Astrocyte (in vitro differentiated cells and primary cell): ENCODE results near the gene DELE1. TPM values are rescaled to one million over a fixed set of nuclear protein-coding genes. Genes with fewer than 3 reads are reported as not detected.

Experiments used
- DNase-seq: peaks from one replicate; pipeline ENCODE4 v3.0.0-alpha.2; 2010; ENCODE audit warnings: low read depth
- FAIRE-seq: peaks from 2 replicates; lab custom pipeline; 2011; peaks lifted over from hg19 to GRCh38; lab: Jason Lieb, UNC
- H2AFZ ChIP-seq: 2 replicates; pipeline ENCODE4 v1.6.0; 2012; ENCODE audit warnings: low read depth, low read length, inconsistent platforms
- H3K27ac ChIP-seq: 2 replicates; pipeline ENCODE4 v1.5.1; 2011; ENCODE audit warnings: low read depth, low read length, inconsistent platforms
- H3K27me3 ChIP-seq: 2 replicates; pipeline ENCODE4 v1.6.0; 2011; ENCODE audit warnings: low read length, inconsistent platforms; ENCODE audit not compliant: insufficient read depth
- H3K36me3 ChIP-seq: 2 replicates; pipeline ENCODE4 v1.5.1; 2011; ENCODE audit warnings: low read length, inconsistent platforms; ENCODE audit not compliant: insufficient read depth
- H3K4me1 ChIP-seq: 2 replicates; pipeline ENCODE4 v1.5.1; 2011; ENCODE audit warnings: low read length, inconsistent platforms; ENCODE audit not compliant: insufficient read depth
- H3K4me2 ChIP-seq: 2 replicates; pipeline ENCODE4 v1.6.0; 2012; ENCODE audit warnings: low read length, inconsistent platforms
- H3K4me3 ChIP-seq: 2 replicates; pipeline ENCODE4 v1.5.1; 2011; ENCODE audit warnings: low read depth, mild to moderate bottlenecking, low read length, inconsistent platforms; ENCODE audit not compliant: insufficient read depth
- H3K79me2 ChIP-seq: 2 replicates; pipeline ENCODE4 v1.6.0; 2012; ENCODE audit warnings: mild to moderate bottlenecking, low read length, inconsistent platforms; ENCODE audit not compliant: insufficient read depth
- H3K9ac ChIP-seq: 2 replicates; pipeline ENCODE4 v1.6.0; 2012; ENCODE audit warnings: mild to moderate bottlenecking, low read length, inconsistent platforms
- H3K9me3 ChIP-seq: 2 replicates; pipeline ENCODE4 v1.5.1; 2012; ENCODE audit warnings: low read depth, mild to moderate bottlenecking, low read length, inconsistent platforms; ENCODE audit not compliant: insufficient read depth
- H4K20me1 ChIP-seq: 2 replicates; pipeline ENCODE4 v1.6.0; 2012; ENCODE audit warnings: low read length, inconsistent platforms; ENCODE audit not compliant: insufficient read depth
- H3K27ac Mint-ChIP-seq: one replicate; pipeline ENCODE4 v1.8.0; 2021; ENCODE audit warnings: mild to moderate bottlenecking, mixed read lengths; ENCODE audit not compliant: unreplicated experiment
- H3K27me3 Mint-ChIP-seq: one replicate; pipeline ENCODE4 v1.8.0; 2021; ENCODE audit warnings: low read depth, mixed read lengths; ENCODE audit not compliant: unreplicated experiment
- H3K36me3 Mint-ChIP-seq: one replicate; pipeline ENCODE4 v1.8.0; 2021; ENCODE audit warnings: low read depth, mixed read lengths; ENCODE audit not compliant: unreplicated experiment
- H3K4me1 Mint-ChIP-seq: one replicate; pipeline ENCODE4 v1.8.0; 2021; ENCODE audit warnings: low read depth, mixed read lengths; ENCODE audit not compliant: unreplicated experiment
- H3K4me3 Mint-ChIP-seq: one replicate; pipeline ENCODE4 v1.8.0; 2021; ENCODE audit warnings: mild to moderate bottlenecking, moderate library complexity, mixed read lengths; ENCODE audit not compliant: unreplicated experiment
- H3K9me3 Mint-ChIP-seq: one replicate; pipeline ENCODE4 v1.8.0; 2021; ENCODE audit warnings: mild to moderate bottlenecking, mixed read lengths; ENCODE audit not compliant: unreplicated experiment
- EZH2 ChIP-seq: IDR thresholded peaks from 2 replicates; pipeline ENCODE4 v1.6.1; 2012; ENCODE audit warnings: mild to moderate bottlenecking, low read length, inconsistent platforms; ENCODE audit not compliant: insufficient read depth
- total RNA-seq: library from RNA; stranded (reverse); gene quantifications from 2 replicates; pipeline ENCODE4 v1.2.1, GENCODE V29; 2021
- TF ChIP-seq, protein P1 (sequence below): IDR thresholded peaks from 2 replicates; pipeline ENCODE4 v1.5.1; 2011; ENCODE audit warnings: low read depth, mild to moderate bottlenecking, inconsistent platforms, low read length, moderate library complexity; ENCODE audit not compliant: insufficient read depth

The DELE1 gene
- total RNA-seq, 1 donor from 2014 or later: 37.6 TPM

DNA sequence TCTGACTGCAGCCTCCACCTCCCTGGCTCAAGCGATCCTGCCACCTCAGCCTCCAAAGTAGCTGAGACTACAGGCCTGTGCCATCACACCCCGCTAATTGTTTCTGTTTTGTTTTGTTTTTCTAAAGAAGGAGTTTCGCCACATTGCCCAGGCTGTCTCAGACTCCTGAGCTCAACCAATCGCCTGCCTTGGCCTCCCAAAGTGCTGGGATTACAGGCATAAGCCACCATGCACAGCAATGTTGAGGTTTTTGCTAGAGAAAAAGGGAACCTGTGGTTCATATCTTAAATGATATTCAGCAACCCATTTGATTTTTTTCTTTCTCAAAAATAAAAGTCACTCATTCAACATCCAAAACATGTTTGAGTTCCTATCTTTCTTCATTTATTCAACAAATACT, 20.4 kb upstream of the DELE1 start:
- no peaks in the 10 kb centered on the region for H3K4me1 ChIP-seq
- Mint-ChIP-seq H3K9me3 (no peaks in the 10 kb centered on the region), H3K27ac (no peak overlapping the region), H3K36me3 (no peaks in the 10 kb centered on the region), H3K4me3 (no peak overlapping the region), H3K4me1 (no peaks in the 10 kb centered on the region), H3K27me3 (peaks cover 6% of the 10 kb centered on the region)
- TF ChIP-seq, protein P1, sequence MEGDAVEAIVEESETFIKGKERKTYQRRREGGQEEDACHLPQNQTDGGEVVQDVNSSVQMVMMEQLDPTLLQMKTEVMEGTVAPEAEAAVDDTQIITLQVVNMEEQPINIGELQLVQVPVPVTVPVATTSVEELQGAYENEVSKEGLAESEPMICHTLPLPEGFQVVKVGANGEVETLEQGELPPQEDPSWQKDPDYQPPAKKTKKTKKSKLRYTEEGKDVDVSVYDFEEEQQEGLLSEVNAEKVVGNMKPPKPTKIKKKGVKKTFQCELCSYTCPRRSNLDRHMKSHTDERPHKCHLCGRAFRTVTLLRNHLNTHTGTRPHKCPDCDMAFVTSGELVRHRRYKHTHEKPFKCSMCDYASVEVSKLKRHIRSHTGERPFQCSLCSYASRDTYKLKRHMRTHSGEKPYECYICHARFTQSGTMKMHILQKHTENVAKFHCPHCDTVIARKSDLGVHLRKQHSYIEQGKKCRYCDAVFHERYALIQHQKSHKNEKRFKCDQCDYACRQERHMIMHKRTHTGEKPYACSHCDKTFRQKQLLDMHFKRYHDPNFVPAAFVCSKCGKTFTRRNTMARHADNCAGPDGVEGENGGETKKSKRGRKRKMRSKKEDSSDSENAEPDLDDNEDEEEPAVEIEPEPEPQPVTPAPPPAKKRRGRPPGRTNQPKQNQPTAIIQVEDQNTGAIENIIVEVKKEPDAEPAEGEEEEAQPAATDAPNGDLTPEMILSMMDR: no peak
- no peak for TF ChIP-seq EZH2
- DNase-seq (no peak), FAIRE-seq (no peak)
- H3K27ac ChIP-seq: no peak overlapping the region
- no peaks in the 10 kb centered on the region for H3K36me3 ChIP-seq
- no peak overlapping the region for H3K4me2 ChIP-seq
- no peak overlapping the region for H2AFZ ChIP-seq
- H3K79me2 ChIP-seq: no peaks in the 10 kb centered on the region
- H4K20me1 ChIP-seq: no peaks in the 10 kb centered on the region
- H3K4me3 ChIP-seq: no peak overlapping the region
- H3K9ac ChIP-seq: no peak overlapping the region
- H3K27me3 ChIP-seq: peaks cover 5% of the 10 kb centered on the region
- no peaks in the 10 kb centered on the region for H3K9me3 ChIP-seq

DNA sequence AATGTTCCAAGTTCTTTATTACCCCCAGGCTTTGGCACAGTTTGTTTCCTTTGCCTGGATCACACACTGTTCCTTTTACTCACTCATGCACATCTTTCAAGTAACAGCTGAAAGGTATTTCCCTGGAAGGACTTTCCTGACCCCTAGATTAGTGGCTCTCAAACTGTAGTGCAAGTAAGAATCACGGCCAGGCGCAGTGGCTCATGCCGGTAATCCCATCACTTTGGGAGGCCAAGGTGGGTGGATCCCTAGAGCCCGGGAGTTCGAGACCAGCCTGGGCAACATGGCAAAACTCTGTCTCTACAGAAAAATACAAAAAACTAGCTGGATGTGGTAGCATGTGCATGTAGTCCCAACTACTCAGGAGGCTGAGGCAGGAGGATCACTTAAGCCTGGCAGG, 19.1 kb upstream of the DELE1 start:
- Histone ChIP-seq H3K4me1 (no peaks in the 10 kb centered on the region), H3K4me2 (no peak overlapping the region), H3K27me3 (peaks cover 5% of the 10 kb centered on the region), H3K9me3 (no peaks in the 10 kb centered on the region), H3K27ac (no peak overlapping the region), H3K79me2 (no peaks in the 10 kb centered on the region), H3K36me3 (no peaks in the 10 kb centered on the region), H3K9ac (no peak overlapping the region), H4K20me1 (no peaks in the 10 kb centered on the region), H2AFZ (no peak overlapping the region), H3K4me3 (no peak overlapping the region)
- Mint-ChIP-seq H3K4me1 (no peaks in the 10 kb centered on the region), H3K27ac (no peak overlapping the region), H3K36me3 (no peaks in the 10 kb centered on the region), H3K27me3 (peaks cover 6% of the 10 kb centered on the region), H3K4me3 (no peak overlapping the region), H3K9me3 (no peaks in the 10 kb centered on the region)
- DNase-seq (no peak), FAIRE-seq (no peak)
- TF ChIP-seq EZH2: no peak
- TF ChIP-seq, protein P1: no peak

DNA sequence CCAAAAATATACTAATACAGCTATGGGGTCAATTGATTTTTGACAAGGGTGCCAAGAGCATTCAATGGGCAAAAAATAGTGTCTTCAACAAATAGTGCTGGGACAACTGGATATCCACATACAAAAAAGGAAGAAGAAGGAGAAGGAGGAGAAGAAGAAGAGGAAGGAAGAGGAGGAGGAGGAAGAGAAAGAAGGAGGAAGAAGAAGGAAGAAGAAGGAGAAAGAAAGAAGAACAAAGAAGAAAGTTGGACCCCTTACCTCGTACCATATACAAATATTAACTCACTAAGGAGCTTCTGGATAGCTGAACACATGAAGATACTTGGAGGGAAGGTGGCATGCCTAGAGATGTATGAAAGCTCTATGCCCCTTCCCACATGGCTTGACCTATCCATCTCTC, 17.2 kb upstream of the DELE1 start:
- Mint-ChIP-seq H3K36me3 (no peaks in the 10 kb centered on the region), H3K9me3 (no peaks in the 10 kb centered on the region), H3K4me3 (no peak overlapping the region), H3K27me3 (peaks cover 3% of the 10 kb centered on the region), H3K27ac (no peak overlapping the region), H3K4me1 (no peaks in the 10 kb centered on the region)
- no peaks in the 10 kb centered on the region for H3K4me1 ChIP-seq
- no peak overlapping the region for H3K4me2 ChIP-seq
- no peaks in the 10 kb centered on the region for H3K79me2 ChIP-seq
- no peak overlapping the region for H3K4me3 ChIP-seq
- H2AFZ ChIP-seq: no peak overlapping the region
- H3K27ac ChIP-seq: no peak overlapping the region
- H3K9ac ChIP-seq: no peak overlapping the region
- H3K27me3 ChIP-seq: peaks cover 5% of the 10 kb centered on the region
- H4K20me1 ChIP-seq: no peaks in the 10 kb centered on the region
- FAIRE-seq (no peak), DNase-seq (no peak)
- no peaks in the 10 kb centered on the region for H3K36me3 ChIP-seq
- H3K9me3 ChIP-seq: no peaks in the 10 kb centered on the region
- TF ChIP-seq EZH2: no peak
- TF ChIP-seq, protein P1: no peak
